ENCODE data around the gene RHOV.

The RHOV gene

GRCh38 chr15:40831861-40832260, 42.2 kb downstream of the RHOV start:
- no peak for DNase-seq (ENCODE audit: extremely low spot score)
- TF ChIP-seq TARDBP (IDR thresholded peaks at IDR 0.05) (no peak), L3MBTL2 (conservative IDR thresholded peaks at IDR 0.05) (no peak), ARNT (IDR thresholded peaks at IDR 0.05) (no peak)
- CTCF ChIA-PET, result no interaction called here
- POLR2A ChIA-PET, result no interaction called here

- POLR2A ChIA-PET, result no interaction called here
- DNase-seq (ENCODE audit: extremely low spot score), result no peak
- CTCF ChIA-PET, result no interaction called here
- TF ChIP-seq SP1 (IDR thresholded peaks at IDR 0.05) (no peak), FOXM1 (IDR thresholded peaks at IDR 0.05; ENCODE audit: borderline replicate concordance) (no peak), ELF4 (IDR thresholded peaks at IDR 0.05) (no peak), ARNT (IDR thresholded peaks at IDR 0.05) (no peak), SUZ12 (IDR thresholded peaks at IDR 0.05) (no peak), L3MBTL2 (conservative IDR thresholded peaks at IDR 0.05) (no peak), NFRKB (IDR thresholded peaks at IDR 0.05) (no peak), LEF1 (IDR thresholded peaks at IDR 0.05; ENCODE audit: borderline replicate concordance) (no peak), BHLHE40 (IDR thresholded peaks at IDR 0.05; ENCODE audit: borderline replicate concordance) (no peak)
Observed at GRCh38 chr15:40830884-40831283, 43.1 kb downstream of the RHOV start.

- ChIA-PET POLR2A (interaction anchor here (1.3 kb wide), 1 partner anchor 22 kb away, joined by 5 read pairs; the partner anchor contains the start of genes DNAJC17 and ZFYVE19), CTCF (interaction anchor here (1.2 kb wide), 1 partner anchor 29 kb away, joined by 4 read pairs; no protein-coding TSS in a partner anchor)
- TF ChIP-seq PKNOX1 (IDR thresholded peaks at IDR 0.05), result no peak
- TF ChIP-seq HDGF (IDR thresholded peaks at IDR 0.05; ENCODE audit: borderline replicate concordance), result no peak
- TF ChIP-seq ARNT (IDR thresholded peaks at IDR 0.05), result no peak
- no peak for TF ChIP-seq L3MBTL2 (conservative IDR thresholded peaks at IDR 0.05)
- TF ChIP-seq LEF1 (IDR thresholded peaks at IDR 0.05; ENCODE audit: borderline replicate concordance), result no peak
- no peak for TF ChIP-seq NFRKB (IDR thresholded peaks at IDR 0.05)
- no peak for DNase-seq (ENCODE audit: extremely low spot score)
Observed at GRCh38 chr15:40829115-40829514, 44.9 kb downstream of the RHOV start.

- CTCF ChIA-PET, result no interaction called here
- TF ChIP-seq NFRKB (IDR thresholded peaks at IDR 0.05) (no peak), ARNT (IDR thresholded peaks at IDR 0.05) (no peak), SP1 (IDR thresholded peaks at IDR 0.05) (no peak), TARDBP (IDR thresholded peaks at IDR 0.05) (no peak), FOXK2 (IDR thresholded peaks at IDR 0.05) (no peak), FOXA1 (IDR thresholded peaks at IDR 0.05) (no peak), ZNF384 (IDR thresholded peaks at IDR 0.05) (no peak), CTBP1 (IDR thresholded peaks at IDR 0.05; ENCODE audit: borderline replicate concordance) (no peak), FOXM1 (IDR thresholded peaks at IDR 0.05; ENCODE audit: borderline replicate concordance) (no peak), PKNOX1 (IDR thresholded peaks at IDR 0.05) (no peak), HDGF (IDR thresholded peaks at IDR 0.05; ENCODE audit: borderline replicate concordance) (no peak), SUZ12 (IDR thresholded peaks at IDR 0.05) (no peak), LEF1 (IDR thresholded peaks at IDR 0.05; ENCODE audit: borderline replicate concordance) (no peak), ELF4 (IDR thresholded peaks at IDR 0.05) (no peak), BHLHE40 (IDR thresholded peaks at IDR 0.05; ENCODE audit: borderline replicate concordance) (no peak), L3MBTL2 (conservative IDR thresholded peaks at IDR 0.05) (no peak)
- DNase-seq (ENCODE audit: extremely low spot score), result no peak
- POLR2A ChIA-PET, result interaction anchor here (0.9 to 1.3 kb wide), 2 partner anchors 21 to 134 kb away, joined by 5 read pairs; partner anchors contain the start of genes DNAJC17, RAD51 and ZFYVE19
Observed at GRCh38 chr15:40828447-40829036, 45.5 kb downstream of the RHOV start, which contains the start of gene PPP1R14D. Gene PPP1R14D (minus strand): TSS chr15:40828708. CDS start chr15:40828641, 67 bp downstream.

GRCh38 chr15:40826423-40827075, 47.5 kb downstream of the RHOV start:
- CTCF ChIA-PET, result no interaction called here
- POLR2A ChIA-PET, result no interaction called here
- DNase-seq (ENCODE audit: extremely low spot score), result no peak
- no peak for TF ChIP-seq SUZ12 (IDR thresholded peaks at IDR 0.05)
- no peak for TF ChIP-seq NFRKB (IDR thresholded peaks at IDR 0.05)
- TF ChIP-seq LEF1 (IDR thresholded peaks at IDR 0.05; ENCODE audit: borderline replicate concordance), result no peak
- no peak for TF ChIP-seq FOXK2 (IDR thresholded peaks at IDR 0.05)
- no peak for TF ChIP-seq PKNOX1 (IDR thresholded peaks at IDR 0.05)
- no peak for TF ChIP-seq SP1 (IDR thresholded peaks at IDR 0.05)
- no peak for TF ChIP-seq CTBP1 (IDR thresholded peaks at IDR 0.05; ENCODE audit: borderline replicate concordance)
- TF ChIP-seq FOXM1 (IDR thresholded peaks at IDR 0.05; ENCODE audit: borderline replicate concordance), result no peak
- no peak for TF ChIP-seq FOXA1 (IDR thresholded peaks at IDR 0.05)
- TF ChIP-seq ARNT (IDR thresholded peaks at IDR 0.05), result no peak
- TF ChIP-seq HDGF (IDR thresholded peaks at IDR 0.05; ENCODE audit: borderline replicate concordance), result no peak
- no peak for TF ChIP-seq ZNF384 (IDR thresholded peaks at IDR 0.05)
- no peak for TF ChIP-seq ELF4 (IDR thresholded peaks at IDR 0.05)
- TF ChIP-seq TARDBP (IDR thresholded peaks at IDR 0.05), result no peak
- no peak for TF ChIP-seq BHLHE40 (IDR thresholded peaks at IDR 0.05; ENCODE audit: borderline replicate concordance)
- no peak for TF ChIP-seq L3MBTL2 (conservative IDR thresholded peaks at IDR 0.05)

All from HEK293T (cell line).